Fibroblast of mammary gland (primary cell): ENCODE measurements around the gene IRAK1BP1.
A peak's percentile ranks its signal among the peaks of the same experiment; 100 is the strongest.

Experiments
- DNase-seq: peaks from one replicate; pipeline ENCODE4 v3.0.0-alpha.2; 2010; ENCODE audit warnings: low read depth
- H3K4me3 ChIP-seq: 2 replicates; pipeline ENCODE4 v1.5.1; 2011; ENCODE audit warnings: low read depth, mild to moderate bottlenecking, low read length, moderate library complexity; ENCODE audit not compliant: control insufficient read depth
- CTCF ChIP-seq: conservative IDR thresholded peaks from 2 replicates; pipeline ENCODE4 v1.5.1; 2011; ENCODE audit warnings: low read depth, low read length, inconsistent platforms; ENCODE audit not compliant: control insufficient read depth, insufficient read depth

IRAK1BP1 gene

DNA sequence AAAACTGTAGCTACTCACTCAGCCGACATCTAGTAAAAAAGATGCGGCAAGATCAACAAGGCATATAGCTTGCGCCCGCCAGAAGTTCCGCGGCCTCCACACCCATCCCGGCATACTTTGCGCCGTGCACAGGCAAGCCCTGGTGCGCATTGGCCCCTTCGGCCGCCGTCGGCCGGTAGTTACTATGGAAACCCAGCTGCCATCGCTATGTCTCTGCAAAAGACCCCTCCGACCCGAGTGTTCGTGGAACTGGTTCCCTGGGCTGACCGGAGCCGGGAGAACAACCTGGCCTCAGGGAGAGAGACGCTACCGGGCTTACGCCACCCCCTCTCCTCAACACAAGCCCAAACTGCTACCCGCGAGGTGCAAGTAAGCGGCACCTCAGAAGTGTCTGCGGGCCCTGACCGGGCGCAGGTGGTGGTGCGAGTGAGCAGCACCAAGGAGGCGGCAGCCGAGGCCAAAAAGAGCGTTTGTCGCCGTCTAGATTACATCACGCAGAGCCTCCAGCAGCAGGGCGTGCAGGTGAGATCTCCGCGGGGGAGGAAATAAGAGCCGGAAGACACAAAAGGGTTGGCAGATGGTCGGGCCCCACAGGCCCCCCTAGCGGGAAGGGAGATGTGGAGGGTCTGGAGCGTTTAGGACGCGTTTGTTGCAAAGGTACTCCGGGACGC lies at the start of gene IRAK1BP1:
IRAK1BP1 (plus strand) TSS at position 182 of the 671 bp plus-strand sequence; CDS start at position 208, 26 bp downstream.
- TF ChIP-seq CTCF = no peak
- peak within 1 kb of the TSS; percentile 99 for H3K4me3 ChIP-seq
- peak; percentile 78 for DNase-seq

DNA sequence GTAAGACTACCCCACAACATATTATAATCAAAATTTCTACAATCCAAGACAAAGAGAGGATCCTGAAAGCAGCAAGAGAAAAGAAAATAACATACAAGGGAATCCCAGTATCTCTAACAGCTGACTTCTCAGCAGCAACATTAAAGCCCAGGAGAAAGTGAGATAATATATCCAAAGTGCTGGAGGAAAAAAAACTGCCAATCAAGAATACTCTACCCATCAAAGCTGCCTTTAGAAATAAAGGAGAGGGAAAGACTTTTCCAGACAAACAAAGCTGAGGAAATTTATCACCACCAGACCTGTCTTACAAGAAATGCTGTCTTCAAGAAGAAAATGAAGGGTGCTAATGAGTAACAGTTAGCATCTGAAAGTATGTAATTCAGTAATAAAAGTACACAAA lies 43.3 kb upstream of the IRAK1BP1 start:
- no peak for DNase-seq
- H3K4me3 ChIP-seq = no peak overlapping the region
- no peak for TF ChIP-seq CTCF

GRCh38 chr6:78829407-78829806 lies 37.9 kb upstream of the IRAK1BP1 start:
- H3K4me3 ChIP-seq = no peak overlapping the region
- DNase-seq = no peak
- no peak for TF ChIP-seq CTCF

GRCh38 chr6:78830805-78831204 lies 36.5 kb upstream of the IRAK1BP1 start:
- no peak for DNase-seq
- no peak for TF ChIP-seq CTCF
- H3K4me3 ChIP-seq = no peak overlapping the region

- H3K4me3 ChIP-seq = no peak overlapping the region
- no peak for DNase-seq
- TF ChIP-seq CTCF = no peak
Observed at GRCh38 chr6:78831492-78831891, 35.9 kb upstream of the IRAK1BP1 start.

GRCh38 chr6:78832091-78832808 lies 35.1 kb upstream of the IRAK1BP1 start:
- no peak for DNase-seq
- no peak overlapping the region for H3K4me3 ChIP-seq
- no peak for TF ChIP-seq CTCF
